Astrocyte (in vitro differentiated cells and primary cell): ENCODE data around the gene NUP62.

Experiments
- EZH2 ChIP-seq: IDR thresholded peaks from 2 replicates; pipeline ENCODE4 v1.6.1; 2012; ENCODE audit warnings: mild to moderate bottlenecking, low read length, inconsistent platforms; ENCODE audit not compliant: insufficient read depth
- TF ChIP-seq, protein P1 (sequence below): IDR thresholded peaks from 2 replicates; pipeline ENCODE4 v1.5.1; 2011; ENCODE audit warnings: low read depth, mild to moderate bottlenecking, inconsistent platforms, low read length, moderate library complexity; ENCODE audit not compliant: insufficient read depth

DNA sequence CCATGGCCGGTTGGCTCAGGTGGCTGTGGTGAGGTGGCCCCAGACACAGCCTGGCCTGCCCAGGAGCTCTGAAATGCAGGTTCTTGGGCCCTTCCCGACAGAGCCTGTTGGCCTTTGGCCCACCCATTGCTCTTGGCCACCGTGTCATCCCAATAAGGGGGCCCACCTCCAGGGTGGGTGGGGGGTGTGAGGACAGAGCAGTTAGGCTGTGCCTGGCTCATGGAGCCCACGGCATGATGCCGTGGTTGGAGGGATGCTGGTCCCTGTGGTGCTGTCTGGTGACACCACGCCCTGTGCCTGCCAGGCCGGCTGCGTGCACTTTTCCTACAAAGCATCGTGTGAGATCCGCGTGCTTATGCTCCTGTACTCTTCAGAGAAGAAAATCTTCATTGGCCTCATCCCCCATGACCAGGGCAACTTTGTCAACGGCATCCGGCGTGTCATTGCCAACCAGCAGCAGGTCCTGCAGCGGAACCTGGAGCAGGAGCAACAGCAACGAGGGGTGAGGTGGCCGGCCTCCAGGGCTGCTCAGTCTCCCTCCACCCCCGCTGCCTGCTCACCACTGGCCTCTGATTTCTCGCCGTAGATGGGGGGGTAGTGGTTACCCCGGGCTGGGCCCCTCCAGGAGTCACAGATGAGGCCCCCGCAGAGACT lies 69.5 kb downstream of the NUP62 start:
- TF ChIP-seq, protein P1, sequence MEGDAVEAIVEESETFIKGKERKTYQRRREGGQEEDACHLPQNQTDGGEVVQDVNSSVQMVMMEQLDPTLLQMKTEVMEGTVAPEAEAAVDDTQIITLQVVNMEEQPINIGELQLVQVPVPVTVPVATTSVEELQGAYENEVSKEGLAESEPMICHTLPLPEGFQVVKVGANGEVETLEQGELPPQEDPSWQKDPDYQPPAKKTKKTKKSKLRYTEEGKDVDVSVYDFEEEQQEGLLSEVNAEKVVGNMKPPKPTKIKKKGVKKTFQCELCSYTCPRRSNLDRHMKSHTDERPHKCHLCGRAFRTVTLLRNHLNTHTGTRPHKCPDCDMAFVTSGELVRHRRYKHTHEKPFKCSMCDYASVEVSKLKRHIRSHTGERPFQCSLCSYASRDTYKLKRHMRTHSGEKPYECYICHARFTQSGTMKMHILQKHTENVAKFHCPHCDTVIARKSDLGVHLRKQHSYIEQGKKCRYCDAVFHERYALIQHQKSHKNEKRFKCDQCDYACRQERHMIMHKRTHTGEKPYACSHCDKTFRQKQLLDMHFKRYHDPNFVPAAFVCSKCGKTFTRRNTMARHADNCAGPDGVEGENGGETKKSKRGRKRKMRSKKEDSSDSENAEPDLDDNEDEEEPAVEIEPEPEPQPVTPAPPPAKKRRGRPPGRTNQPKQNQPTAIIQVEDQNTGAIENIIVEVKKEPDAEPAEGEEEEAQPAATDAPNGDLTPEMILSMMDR = no peak
- TF ChIP-seq EZH2 = no peak
